Upper lobe of left lung (tissue), 4 donors: ENCODE measurements around the gene ETV7.

Experiments used
- EP300 ChIP-seq, 4 donors: sonication (generic); formaldehyde crosslinking; IDR thresholded peaks; one replicate each; pipeline ENCODE4 v1.5.1; 2017; ENCODE audit warnings: antibody characterized with exemption in 4 of 4, control low read depth in 2 of 4
- TF ChIP-seq, protein P1 (sequence below), 6 experiments: fragments of 450-650 bp in 4 of 6; fragments of 200-600 bp in 2 of 6; sonication (generic) in 2 of 6; IDR thresholded peaks; one replicate each; pipeline ENCODE4 v1.5.1; 2016 to 2019; ENCODE audit warnings: antibody characterized with exemption in 6 of 6

DNA sequence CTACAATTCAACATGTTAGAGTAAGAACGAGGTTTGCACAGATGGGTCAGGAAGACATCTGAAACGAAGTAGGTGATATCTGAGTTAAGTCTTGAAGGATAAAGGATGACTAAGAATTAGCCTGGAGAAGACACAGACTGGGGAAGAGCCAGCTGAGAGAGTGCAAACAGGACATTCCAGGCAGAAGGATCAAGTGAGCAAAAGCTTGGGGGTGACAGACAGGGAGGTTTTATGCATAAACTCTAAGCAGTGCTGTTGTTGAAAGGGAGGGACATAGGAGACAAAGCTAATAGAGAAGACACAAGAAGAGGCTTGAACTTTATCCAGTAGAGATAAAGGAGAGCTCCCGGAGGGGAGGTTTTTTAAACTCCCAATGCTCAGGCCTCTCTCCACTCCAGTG is 15.0 kb upstream of the ETV7 start:
- TF ChIP-seq EP300 (IDR thresholded peaks at IDR 0.05): no peak
- TF ChIP-seq, protein P1, sequence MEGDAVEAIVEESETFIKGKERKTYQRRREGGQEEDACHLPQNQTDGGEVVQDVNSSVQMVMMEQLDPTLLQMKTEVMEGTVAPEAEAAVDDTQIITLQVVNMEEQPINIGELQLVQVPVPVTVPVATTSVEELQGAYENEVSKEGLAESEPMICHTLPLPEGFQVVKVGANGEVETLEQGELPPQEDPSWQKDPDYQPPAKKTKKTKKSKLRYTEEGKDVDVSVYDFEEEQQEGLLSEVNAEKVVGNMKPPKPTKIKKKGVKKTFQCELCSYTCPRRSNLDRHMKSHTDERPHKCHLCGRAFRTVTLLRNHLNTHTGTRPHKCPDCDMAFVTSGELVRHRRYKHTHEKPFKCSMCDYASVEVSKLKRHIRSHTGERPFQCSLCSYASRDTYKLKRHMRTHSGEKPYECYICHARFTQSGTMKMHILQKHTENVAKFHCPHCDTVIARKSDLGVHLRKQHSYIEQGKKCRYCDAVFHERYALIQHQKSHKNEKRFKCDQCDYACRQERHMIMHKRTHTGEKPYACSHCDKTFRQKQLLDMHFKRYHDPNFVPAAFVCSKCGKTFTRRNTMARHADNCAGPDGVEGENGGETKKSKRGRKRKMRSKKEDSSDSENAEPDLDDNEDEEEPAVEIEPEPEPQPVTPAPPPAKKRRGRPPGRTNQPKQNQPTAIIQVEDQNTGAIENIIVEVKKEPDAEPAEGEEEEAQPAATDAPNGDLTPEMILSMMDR (IDR thresholded peaks at IDR 0.05): no peak
